Measurements from ENCODE around the gene GPR137B. TPM values are rescaled to one million over a fixed set of nuclear protein-coding genes. Genes with fewer than 3 reads are reported as not detected.

Gene GPR137B
- total RNA-seq, 1 experiment from 2014 or later = 11.4 TPM

- TF ChIP-seq SIN3A (IDR thresholded peaks at IDR 0.05; ENCODE audit: low read depth) = no peak
- Histone ChIP-seq H2AFZ (ENCODE audit: low read depth, low read length, poor library complexity, severe bottlenecking) (no peak overlapping the region), H3K9ac (ENCODE audit: low read length) (no peak overlapping the region), H3K27ac (ENCODE audit: low read depth, low read length) (no peak overlapping the region), H3K9me3 (ENCODE audit: control insufficient read depth in 1 of 2, insufficient read depth in 1 of 2, low read depth in 1 of 2, low read length in 2 of 2) (no peaks in the 10 kb centered on the region), H3K4me3 (replicated peaks in 1 of 2; ENCODE audit: low read depth in 1 of 2, low read length in 2 of 2) (no peak overlapping the region), H3K36me3 (ENCODE audit: control insufficient read depth in 1 of 2, insufficient read depth in 2 of 2, low read length in 2 of 2) (no peaks in the 10 kb centered on the region), H3K79me2 (ENCODE audit: insufficient read depth, low read length) (no peaks in the 10 kb centered on the region), H3K4me1 (ENCODE audit: control insufficient read depth in 1 of 2, insufficient read depth in 2 of 2, low read length in 2 of 2) (no peaks in the 10 kb centered on the region), H3K4me2 (ENCODE audit: low read length) (no peak overlapping the region), H3K27me3 (ENCODE audit: insufficient read depth, low read length) (no peaks in the 10 kb centered on the region), H4K20me1 (ENCODE audit: insufficient read depth) (no peaks in the 10 kb centered on the region), H3K9me2 (ENCODE audit: insufficient read depth) (no peaks in the 10 kb centered on the region)
- intact Hi-C loops (cut with micrococcal nuclease) = no loop called here
- no peak for ATAC-seq
- DNase-seq (ENCODE audit: low read depth, low spot score) = no peak
- ChIA-PET POLR2A (no interaction called here), RAD21 (ENCODE audit: low non-redundant PET in 1 of 2, low total read pairs in 2 of 2, uncharacterized antibody in 2 of 2, unreplicated experiment in 2 of 2) (no interaction called here), CTCF (no interaction called here)
- BruUV-seq (replicated peaks) = no TSS peak
Measured at GRCh38 chr1:236150311-236150955, 8.1 kb downstream of the GPR137B start.

DNA sequence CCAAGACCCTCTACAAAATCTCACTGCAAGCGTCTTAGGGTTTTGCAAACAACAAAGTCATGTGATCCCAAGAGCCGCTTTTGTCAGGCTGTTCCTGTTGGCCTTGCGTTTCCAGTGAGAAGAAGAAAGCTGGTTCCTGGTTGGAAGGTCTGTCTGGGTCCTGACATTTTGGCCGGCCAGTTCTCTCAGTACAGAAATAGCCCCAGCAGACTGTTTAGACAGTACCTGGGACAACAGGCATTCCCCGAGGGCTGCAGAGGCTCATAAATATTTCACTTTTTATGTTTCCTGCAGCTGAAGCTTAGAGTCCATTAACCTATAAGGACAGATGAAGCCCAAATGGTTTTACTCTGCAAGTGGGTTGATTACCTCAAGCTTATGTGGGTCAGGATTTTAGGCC lies 8.6 kb downstream of the GPR137B start:
- no peaks in the 10 kb centered on the region for H3K79me2 ChIP-seq (ENCODE audit: insufficient read depth, low read length)
- no peak overlapping the region for H3K4me2 ChIP-seq (ENCODE audit: low read length)
- no peak overlapping the region for H3K9ac ChIP-seq (ENCODE audit: low read length)
- ATAC-seq = no peak
- no peak overlapping the region for H3K4me3 ChIP-seq (replicated peaks in 1 of 2; ENCODE audit: low read depth in 1 of 2, low read length in 2 of 2)
- H3K27me3 ChIP-seq (ENCODE audit: insufficient read depth, low read length) = no peaks in the 10 kb centered on the region
- no TSS peak for BruUV-seq (replicated peaks)
- no peaks in the 10 kb centered on the region for H3K36me3 ChIP-seq (ENCODE audit: control insufficient read depth in 1 of 2, insufficient read depth in 2 of 2, low read length in 2 of 2)
- H3K4me1 ChIP-seq (ENCODE audit: control insufficient read depth in 1 of 2, insufficient read depth in 2 of 2, low read length in 2 of 2) = no peaks in the 10 kb centered on the region
- H3K27ac ChIP-seq (ENCODE audit: low read depth, low read length) = no peak overlapping the region
- ChIA-PET RAD21 (ENCODE audit: low non-redundant PET in 1 of 2, low total read pairs in 2 of 2, uncharacterized antibody in 2 of 2, unreplicated experiment in 2 of 2) (no interaction called here), CTCF (no interaction called here), POLR2A (no interaction called here)
- intact Hi-C loops (cut with micrococcal nuclease) = no loop called here
- H3K9me2 ChIP-seq (ENCODE audit: insufficient read depth) = no peaks in the 10 kb centered on the region
- no peaks in the 10 kb centered on the region for H4K20me1 ChIP-seq (ENCODE audit: insufficient read depth)
- H3K9me3 ChIP-seq (ENCODE audit: control insufficient read depth in 1 of 2, insufficient read depth in 1 of 2, low read depth in 1 of 2, low read length in 2 of 2) = no peaks in the 10 kb centered on the region
- DNase-seq (ENCODE audit: low read depth, low spot score) = no peak
- TF ChIP-seq YY1 (IDR thresholded peaks at IDR 0.05; ENCODE audit: extremely low read depth, insufficient replicate concordance, low read depth, low read length) (no peak), JUND (IDR thresholded peaks at IDR 0.05) (no peak), EZH2phosphoT487 (IDR thresholded peaks at IDR 0.05; ENCODE audit: borderline replicate concordance) (no peak), EGR1 (IDR thresholded peaks at IDR 0.05; ENCODE audit: low read depth) (no peak)
- TF ChIP-seq, protein P1, sequence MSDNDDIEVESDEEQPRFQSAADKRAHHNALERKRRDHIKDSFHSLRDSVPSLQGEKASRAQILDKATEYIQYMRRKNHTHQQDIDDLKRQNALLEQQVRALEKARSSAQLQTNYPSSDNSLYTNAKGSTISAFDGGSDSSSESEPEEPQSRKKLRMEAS (IDR thresholded peaks at IDR 0.05) = no peak
- TF ChIP-seq, protein P2, sequence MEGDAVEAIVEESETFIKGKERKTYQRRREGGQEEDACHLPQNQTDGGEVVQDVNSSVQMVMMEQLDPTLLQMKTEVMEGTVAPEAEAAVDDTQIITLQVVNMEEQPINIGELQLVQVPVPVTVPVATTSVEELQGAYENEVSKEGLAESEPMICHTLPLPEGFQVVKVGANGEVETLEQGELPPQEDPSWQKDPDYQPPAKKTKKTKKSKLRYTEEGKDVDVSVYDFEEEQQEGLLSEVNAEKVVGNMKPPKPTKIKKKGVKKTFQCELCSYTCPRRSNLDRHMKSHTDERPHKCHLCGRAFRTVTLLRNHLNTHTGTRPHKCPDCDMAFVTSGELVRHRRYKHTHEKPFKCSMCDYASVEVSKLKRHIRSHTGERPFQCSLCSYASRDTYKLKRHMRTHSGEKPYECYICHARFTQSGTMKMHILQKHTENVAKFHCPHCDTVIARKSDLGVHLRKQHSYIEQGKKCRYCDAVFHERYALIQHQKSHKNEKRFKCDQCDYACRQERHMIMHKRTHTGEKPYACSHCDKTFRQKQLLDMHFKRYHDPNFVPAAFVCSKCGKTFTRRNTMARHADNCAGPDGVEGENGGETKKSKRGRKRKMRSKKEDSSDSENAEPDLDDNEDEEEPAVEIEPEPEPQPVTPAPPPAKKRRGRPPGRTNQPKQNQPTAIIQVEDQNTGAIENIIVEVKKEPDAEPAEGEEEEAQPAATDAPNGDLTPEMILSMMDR (IDR thresholded peaks at IDR 0.05 in 2 of 3, conservative IDR thresholded peaks at IDR 0.05 in 1 of 3; ENCODE audit: borderline replicate concordance in 1 of 3, insufficient read depth in 1 of 3, low read depth in 2 of 3, low read length in 2 of 3) = no peak
- TF ChIP-seq, protein P3, sequence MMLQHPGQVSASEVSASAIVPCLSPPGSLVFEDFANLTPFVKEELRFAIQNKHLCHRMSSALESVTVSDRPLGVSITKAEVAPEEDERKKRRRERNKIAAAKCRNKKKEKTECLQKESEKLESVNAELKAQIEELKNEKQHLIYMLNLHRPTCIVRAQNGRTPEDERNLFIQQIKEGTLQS (IDR thresholded peaks at IDR 0.05) = no peak
- TF ChIP-seq, protein P4, sequence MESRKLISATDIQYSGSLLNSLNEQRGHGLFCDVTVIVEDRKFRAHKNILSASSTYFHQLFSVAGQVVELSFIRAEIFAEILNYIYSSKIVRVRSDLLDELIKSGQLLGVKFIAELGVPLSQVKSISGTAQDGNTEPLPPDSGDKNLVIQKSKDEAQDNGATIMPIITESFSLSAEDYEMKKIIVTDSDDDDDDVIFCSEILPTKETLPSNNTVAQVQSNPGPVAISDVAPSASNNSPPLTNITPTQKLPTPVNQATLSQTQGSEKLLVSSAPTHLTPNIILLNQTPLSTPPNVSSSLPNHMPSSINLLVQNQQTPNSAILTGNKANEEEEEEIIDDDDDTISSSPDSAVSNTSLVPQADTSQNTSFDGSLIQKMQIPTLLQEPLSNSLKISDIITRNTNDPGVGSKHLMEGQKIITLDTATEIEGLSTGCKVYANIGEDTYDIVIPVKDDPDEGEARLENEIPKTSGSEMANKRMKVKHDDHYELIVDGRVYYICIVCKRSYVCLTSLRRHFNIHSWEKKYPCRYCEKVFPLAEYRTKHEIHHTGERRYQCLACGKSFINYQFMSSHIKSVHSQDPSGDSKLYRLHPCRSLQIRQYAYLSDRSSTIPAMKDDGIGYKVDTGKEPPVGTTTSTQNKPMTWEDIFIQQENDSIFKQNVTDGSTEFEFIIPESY (IDR thresholded peaks at IDR 0.05; ENCODE audit: extremely low read depth, insufficient replicate concordance, low read length) = no peak
- no peak overlapping the region for H2AFZ ChIP-seq (ENCODE audit: low read depth, low read length, poor library complexity, severe bottlenecking)

Data from HCT116 (cell line).